H1 (cell line): Measurements from ENCODE around the gene SCNN1A. TPM values are rescaled to one million over a fixed set of nuclear protein-coding genes. Genes with fewer than 3 reads are reported as not detected.
A peak's percentile ranks its signal among the peaks of the same experiment; 100 is the strongest.

ENCODE experiments used
- CTCF ChIA-PET: fragments of 300-600 bp; sonication (Branson Sonifier 250); formaldehyde crosslinking; loops from one replicate; lab custom pipeline; 2021; ENCODE audit not compliant: partially characterized antibody; lab: Charles Lee
- POLR2A ChIA-PET: fragments of 300-600 bp; sonication (Branson Sonifier 250); formaldehyde crosslinking; loops from one replicate; lab custom pipeline; 2021; ENCODE audit warnings: inconsistent platforms; ENCODE audit not compliant: partially characterized antibody; lab: Charles Lee
- DNase-seq, 2 experiments: peaks; one replicate each; pipeline versions ENCODE4 v3.0.0 to v3.0.0-alpha.2; 2010 to 2022; ENCODE audit warnings: low spot score in 2 of 2, low read depth in 1 of 2, mixed read lengths in 1 of 2
- FAIRE-seq: peaks from 2 replicates; lab custom pipeline; 2011; peaks lifted over from hg19 to GRCh38; lab: Jason Lieb, UNC
- H2AFZ ChIP-seq: 2 replicates; pipeline ENCODE4 v1.8.1; 2012; ENCODE audit warnings: low read length, inconsistent platforms
- H2AK5ac ChIP-seq: 2 replicates; pipeline ENCODE4 v1.6.1; 2013; ENCODE audit warnings: low read depth, low read length
- H2BK120ac ChIP-seq: replicated peaks from 2 replicates; pipeline ENCODE3; 2013; ENCODE audit warnings: low read depth, low read length, inconsistent platforms
- H2BK12ac ChIP-seq: 2 replicates; pipeline ENCODE4 v1.6.1; 2013; ENCODE audit warnings: low read depth, low read length
- H2BK15ac ChIP-seq: 2 replicates; pipeline ENCODE4 v1.6.1; 2013; ENCODE audit warnings: low read length
- H2BK20ac ChIP-seq: 2 replicates; pipeline ENCODE4 v1.6.1; 2013; ENCODE audit warnings: low read length
- H2BK5ac ChIP-seq: 2 replicates; pipeline ENCODE4 v1.6.1; 2013; ENCODE audit warnings: low read depth, low read length
- H3K14ac ChIP-seq: 2 replicates; pipeline ENCODE4 v1.6.1; 2013; ENCODE audit warnings: inconsistent platforms; ENCODE audit not compliant: insufficient read length
- H3K18ac ChIP-seq: 2 replicates; pipeline ENCODE4 v1.6.1; 2013; ENCODE audit warnings: low read length; ENCODE audit errors: extremely low read depth
- H3K23ac ChIP-seq: 2 replicates; pipeline ENCODE4 v1.6.1; 2013; ENCODE audit warnings: inconsistent platforms; ENCODE audit not compliant: insufficient read length
- H3K23me2 ChIP-seq: 2 replicates; pipeline ENCODE4 v1.6.1; 2013; ENCODE audit warnings: low read depth, low read length
- H3K27ac ChIP-seq: 2 replicates; pipeline ENCODE4 v1.6.1; 2011; ENCODE audit warnings: low read depth, low read length, inconsistent platforms
- H3K27me3 ChIP-seq, 4 experiments: replicated peaks in 1 of 4; 1 replicate in 1 of 4; 2 replicates in 3 of 4; pipeline versions ENCODE4 v1.6.1 to v1.8.1; 2011 to 2013; ENCODE audit warnings: low read length in 3 of 4, mild to moderate bottlenecking in 3 of 4, inconsistent platforms in 2 of 4, mixed read lengths in 2 of 4, moderate library complexity in 1 of 4; ENCODE audit not compliant: control insufficient read depth in 3 of 4, insufficient read depth in 3 of 4; ENCODE audit errors: extremely low read depth in 1 of 4
- H3K36me3 ChIP-seq, 4 experiments: 2 replicates each; pipeline versions ENCODE4 v1.6.1 to v1.8.1; 2011 to 2013; ENCODE audit warnings: mild to moderate bottlenecking in 4 of 4, low read length in 3 of 4, moderate library complexity in 2 of 4, control low read depth in 1 of 4, inconsistent platforms in 1 of 4; ENCODE audit not compliant: insufficient read depth in 4 of 4, control insufficient read depth in 2 of 4
- H3K4ac ChIP-seq: replicated peaks from 2 replicates; pipeline ENCODE3; 2013; ENCODE audit warnings: low read length, low read depth, mixed read lengths, inconsistent platforms; ENCODE audit not compliant: insufficient read length
- H3K4me1 ChIP-seq, 4 experiments: replicated peaks in 1 of 4; 1 replicate in 1 of 4; 2 replicates in 3 of 4; pipeline versions ENCODE4 v1.6.1 to v1.8.1; 2011 to 2013; ENCODE audit warnings: low read length in 3 of 4, inconsistent platforms in 2 of 4, mixed read lengths in 1 of 4; ENCODE audit not compliant: insufficient read depth in 4 of 4, control insufficient read depth in 3 of 4
- H3K4me2 ChIP-seq, 2 experiments: 2 replicates each; pipeline versions ENCODE4 v1.6.1 to v1.8.1; 2011 to 2013; ENCODE audit warnings: low read depth in 2 of 2, low read length in 2 of 2, control low read depth in 1 of 2, inconsistent platforms in 1 of 2, mild to moderate bottlenecking in 1 of 2; ENCODE audit not compliant: insufficient read depth in 1 of 2
- H3K4me3 ChIP-seq, 4 experiments: fragments of 200-600, 300-600 bp in 1 of 4; sonication (generic), shearing (Covaris generic), sonication (Bioruptor Twin) in 1 of 4; 2 replicates each; pipeline versions ENCODE4 v1.5.1 to v1.8.1; 2011 to 2016; ENCODE audit warnings: low read length in 4 of 4, low read depth in 3 of 4, control low read depth in 2 of 4, inconsistent platforms in 2 of 4, mild to moderate bottlenecking in 2 of 4, mixed read lengths in 1 of 4, moderate library complexity in 1 of 4; ENCODE audit not compliant: insufficient read depth in 2 of 4; ENCODE audit errors: extremely low read depth in 1 of 4
- H3K56ac ChIP-seq: replicated peaks from 2 replicates; pipeline ENCODE3; 2013; ENCODE audit warnings: low read depth, mild to moderate bottlenecking, mixed read lengths, low read length, inconsistent platforms; ENCODE audit not compliant: insufficient read length
- H3K79me1 ChIP-seq: 2 replicates; pipeline ENCODE4 v1.6.1; 2013; ENCODE audit warnings: low read depth, low read length, control low read depth
- H3K79me2 ChIP-seq, 2 experiments: 2 replicates each; pipeline versions ENCODE4 v1.6.1 to v1.8.1; 2012 to 2013; ENCODE audit warnings: low read length in 2 of 2, mild to moderate bottlenecking in 2 of 2, inconsistent platforms in 1 of 2; ENCODE audit not compliant: insufficient read depth in 2 of 2, control insufficient read depth in 1 of 2
- H3K9ac ChIP-seq, 4 experiments: replicated peaks in 1 of 4; 1 replicate in 1 of 4; 2 replicates in 3 of 4; pipeline versions ENCODE4 v1.6.1 to v1.8.1; 2011 to 2013; ENCODE audit warnings: low read depth in 3 of 4, low read length in 3 of 4, control low read depth in 2 of 4, mild to moderate bottlenecking in 2 of 4, moderate library complexity in 2 of 4, inconsistent platforms in 1 of 4; ENCODE audit errors: extremely low read depth in 1 of 4
- H3K9me3 ChIP-seq, 2 experiments: 2 replicates each; pipeline versions ENCODE4 v1.6.1 to v1.8.1; 2012 to 2013; ENCODE audit warnings: mild to moderate bottlenecking in 2 of 2, moderate library complexity in 2 of 2, control low read depth in 1 of 2, inconsistent platforms in 1 of 2, low read depth in 1 of 2, low read length in 1 of 2, mixed read lengths in 1 of 2; ENCODE audit not compliant: insufficient read depth in 2 of 2
- H4K20me1 ChIP-seq, 2 experiments: replicated peaks in 1 of 2; 2 replicates each; pipeline versions ENCODE3 to v1.8.1; 2011 to 2013; ENCODE audit warnings: inconsistent platforms in 2 of 2, low read length in 2 of 2, mild to moderate bottlenecking in 1 of 2; ENCODE audit not compliant: insufficient read depth in 2 of 2, control insufficient read depth in 1 of 2
- H4K5ac ChIP-seq: 2 replicates; pipeline ENCODE4 v1.6.1; 2013; ENCODE audit warnings: low read length, low read depth, mixed read lengths, inconsistent platforms; ENCODE audit not compliant: insufficient read length
- H4K8ac ChIP-seq: 2 replicates; pipeline ENCODE4 v1.8.0; 2013; ENCODE audit warnings: mild to moderate bottlenecking, moderate library complexity, low read length, inconsistent platforms; ENCODE audit not compliant: insufficient read depth; ENCODE audit errors: extremely low read depth
- H4K91ac ChIP-seq: replicated peaks from 2 replicates; pipeline ENCODE3; 2013; ENCODE audit warnings: low read length, mixed read lengths, inconsistent platforms; ENCODE audit not compliant: insufficient read length
- BRCA1 ChIP-seq: IDR thresholded peaks from 2 replicates; pipeline ENCODE4 v1.6.1; 2012; ENCODE audit warnings: low read depth, low read length, improper control_type of control experiment
- CEBPB ChIP-seq: IDR thresholded peaks from 2 replicates; pipeline ENCODE4 v1.6.1; 2012; ENCODE audit warnings: low read depth, low read length
- EP300 ChIP-seq, 2 experiments: IDR thresholded peaks; 1 replicate in 1 of 2; 2 replicates in 1 of 2; pipeline ENCODE4 v1.6.1; 2011 to 2012; ENCODE audit warnings: low read depth in 2 of 2, low read length in 2 of 2, mild to moderate bottlenecking in 2 of 2, borderline replicate concordance in 1 of 2, inconsistent platforms in 1 of 2, moderate library complexity in 1 of 2
- HDAC2 ChIP-seq, 2 experiments: fragments of 300-600 bp in 1 of 2; sonication (generic) in 1 of 2; IDR thresholded peaks; 2 replicates each; pipeline ENCODE4 v1.6.1; 2011 to 2012; ENCODE audit warnings: low read depth in 2 of 2, low read length in 2 of 2, mild to moderate bottlenecking in 2 of 2, moderate library complexity in 2 of 2, borderline replicate concordance in 1 of 2, inconsistent platforms in 1 of 2
- NANOG ChIP-seq: IDR thresholded peaks from 2 replicates; pipeline ENCODE4 v1.6.1; 2011; ENCODE audit warnings: low read length, low read depth, mild to moderate bottlenecking, inconsistent platforms; ENCODE audit not compliant: insufficient read depth, poor library complexity, severe bottlenecking
- POLR2A ChIP-seq, 2 experiments: IDR thresholded peaks; 1 replicate in 1 of 2; 2 replicates in 1 of 2; pipeline ENCODE4 v1.6.1; 2011; ENCODE audit warnings: low read depth in 2 of 2, low read length in 2 of 2, mild to moderate bottlenecking in 2 of 2; ENCODE audit errors: control extremely low read depth in 1 of 2
- POLR2AphosphoS5 ChIP-seq: IDR thresholded peaks from 2 replicates; pipeline ENCODE4 v1.6.1; 2011; ENCODE audit warnings: low read depth, low read length
- SIN3A ChIP-seq, 2 experiments: IDR thresholded peaks in 1 of 2; conservative IDR thresholded peaks in 1 of 2; 2 replicates each; pipeline ENCODE4 v1.6.1; 2011 to 2012; ENCODE audit warnings: low read length in 2 of 2, improper control_type of control experiment in 1 of 2, low read depth in 1 of 2, mild to moderate bottlenecking in 1 of 2
- YY1 ChIP-seq: IDR thresholded peaks from 2 replicates; pipeline ENCODE4 v1.6.1; 2011; ENCODE audit warnings: low read depth, mild to moderate bottlenecking, low read length
- WGBS, 2 experiments: shearing (Covaris generic) in 1 of 2; methylation state at CpG; one replicate each; pipeline versions ENCODE4 v1.1.6 to v1.1.7; 2013 to 2015; ENCODE audit warnings: low lambda C conversion rate in 2 of 2, mixed read lengths in 2 of 2, inconsistent platforms in 1 of 2, low coverage in 1 of 2, missing lambda C conversion rate in 1 of 2; ENCODE audit not compliant: insufficient replicate concordance in 2 of 2, insufficient coverage in 1 of 2, insufficient read length in 1 of 2; ENCODE audit errors: extremely low coverage in 1 of 2, missing lambda C conversion rate in 1 of 2; 5-methylcytosine and 5-hydroxymethylcytosine counted together
- polyA plus RNA-seq, 7 experiments: library from polyadenylated mRNA; depleted of rRNA in 3 of 7; stranded (reverse) in 5 of 7; unstranded in 2 of 7; fragments of >200 nt in 5 of 7; fragments of 200-250 nt in 2 of 7; gene quantifications; 1 replicate in 5 of 7; 2 replicates in 1 of 7; 4 replicates in 1 of 7; pipeline versions ENCODE4 v1.2.1 to v1.2.3, GENCODE V29; 2011 to 2013; ENCODE audit warnings: missing spikeins in 2 of 7, mixed read lengths in 2 of 7
- total RNA-seq: library from RNA; stranded (reverse); fragmentation: NEBNext Ultra II Directional; extraction: Animal tissue kit (Norgen Biotek cat#: 25700); gene quantifications from 2 replicates; pipeline ENCODE4 v1.2.1, GENCODE V29; 2021

SCNN1A gene
- total and polyA plus RNA-seq, 2 of the 8 experiments (the other 6 are each of a cell fraction or from before 2014, with no cell fraction given): 85.5 to 156 TPM

DNA sequence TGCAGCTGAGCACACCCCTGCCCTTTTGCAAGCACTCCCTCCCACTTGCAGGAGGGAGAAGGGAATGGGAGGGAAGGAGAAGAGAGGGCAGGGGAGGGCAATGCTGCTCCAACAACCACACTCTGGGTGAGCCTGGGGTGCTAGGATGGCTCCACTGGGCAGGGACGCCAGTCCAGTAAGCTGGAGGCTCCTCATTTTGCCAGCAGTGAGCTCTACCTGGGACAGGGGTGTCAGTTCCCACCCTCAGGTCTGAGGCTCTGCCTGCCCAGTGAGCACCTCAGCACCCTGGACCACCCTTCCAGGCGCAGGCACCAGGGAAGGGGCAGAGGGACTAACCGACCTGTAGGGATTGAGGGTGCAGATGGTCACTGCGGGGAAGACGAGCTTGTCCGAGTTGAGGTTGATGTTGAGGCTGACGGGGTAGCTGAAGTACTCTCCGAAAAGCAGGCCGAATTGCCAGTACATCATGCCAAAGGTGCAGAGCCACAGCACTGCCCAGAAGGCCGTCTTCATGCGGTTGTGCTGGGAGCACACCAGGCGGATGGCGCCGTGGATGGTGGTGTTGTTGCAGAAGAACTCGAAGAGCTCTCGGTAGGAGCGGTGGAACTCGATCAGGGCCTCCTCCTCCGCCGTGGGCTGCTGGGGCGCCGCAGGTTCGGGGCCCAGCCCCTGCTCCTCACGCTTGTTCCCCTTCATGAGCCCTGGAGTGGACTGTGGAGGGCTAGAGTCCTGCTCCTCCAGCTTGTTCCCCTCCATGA lies 1.2 kb downstream of the SCNN1A start:
- Histone ChIP-seq H2BK20ac (peak overlapping the region; percentile 96), H4K20me1 (peaks cover 0 to 3% of the 10 kb centered on the region in 2 experiments), H2BK12ac (peak overlapping the region; percentile 99), H4K5ac (peak overlapping the region; percentile 98), H3K27ac (peak overlapping the region; percentile 84), H3K27me3 (no peaks in the 10 kb centered on the region), H3K23me2 (peaks cover 33% of the 10 kb centered on the region), H3K36me3 (no peaks in the 10 kb centered on the region), H4K91ac (peak overlapping the region; percentile 96), H2AFZ (no peak overlapping the region), H2BK120ac (peak overlapping the region; percentile 16), H4K8ac (no peak overlapping the region), H3K9me3 (no peaks in the 10 kb centered on the region), H3K4me1 (peaks cover 15 to 62% (median 44%) of the 10 kb centered on the region in 4 experiments), H3K4me2 (peak overlapping the region; percentile 91 to 100), H3K14ac (peak overlapping the region; percentile 43), H2BK15ac (peak overlapping the region; percentile 74), H3K18ac (peak overlapping the region; percentile 100), H3K79me1 (peaks cover 17% of the 10 kb centered on the region), H2AK5ac (peak overlapping the region; percentile 95), H3K9ac (peak overlapping the region; percentile 64 to 92 (median 76)), H3K56ac (peak overlapping the region; percentile 81), H3K79me2 (peaks cover 20 to 55% of the 10 kb centered on the region in 2 experiments), H3K4ac (peak overlapping the region; percentile 83), H3K23ac (peak overlapping the region; percentile 35), H2BK5ac (peak overlapping the region; percentile 99), H3K4me3 (peak overlapping the region; percentile 64 to 84 (median 74))
- CTCF ChIA-PET: interaction anchor here (0.9 to 7.4 kb wide), 13 partner anchors 9 to 91 kb away, joined by 3 to 66 read pairs (median 5); partner anchors contain the start of gene LTBR
- DNase-seq (no peak), FAIRE-seq (no peak)
- POLR2A ChIA-PET: interaction anchor here (0.6 to 17.2 kb wide), 24 partner anchors 9 to 239 kb away, joined by 3 to 259 read pairs (median 6); partner anchors contain the start of genes CD9, GAPDH, LTBR and NOP2
- WGBS, 2 experiments: 9% methylated on average over 24 of the region's 24 CpGs; no CpG with 5 or more reads in 1 of the 2 experiments
- TF ChIP-seq EP300 (IDR thresholded peaks at IDR 0.05; ENCODE audit: borderline replicate concordance in 1 of 2, low read depth in 2 of 2, low read length in 2 of 2) (no peak), SIN3A (conservative IDR thresholded peaks at IDR 0.05 in 1 of 2, IDR thresholded peaks at IDR 0.05 in 1 of 2; ENCODE audit: low read depth in 1 of 2, low read length in 2 of 2) (0 out of 4 replicates have a peak, but pooled peaks of 1 of the 2 experiments have one; percentile 35), BRCA1 (no peak), CEBPB (no peak), YY1 (no peak), NANOG (no peak), POLR2A (IDR thresholded peaks at IDR 0.05; ENCODE audit: control extremely low read depth in 1 of 2, low read depth in 2 of 2, low read length in 2 of 2) (no peak), POLR2AphosphoS5 (peak; percentile 14; the same call in 1 of the 2 replicates), HDAC2 (IDR thresholded peaks at IDR 0.05; ENCODE audit: borderline replicate concordance in 1 of 2, low read depth in 2 of 2, low read length in 2 of 2) (no peak)
